Fibroblast of the aortic adventitia (primary cell): ENCODE measurements around the gene KCNE1. TPM values are rescaled to one million over a fixed set of nuclear protein-coding genes. Genes with fewer than 3 reads are reported as not detected.

ENCODE experiments used
- DNase-seq: peaks from one replicate; pipeline ENCODE4 v3.0.0-alpha.2; 2010; ENCODE audit warnings: low read depth
- H3K4me3 ChIP-seq: 2 replicates; pipeline ENCODE4 v1.5.1; 2011; ENCODE audit warnings: low read depth, mild to moderate bottlenecking, control low read depth, low read length, moderate library complexity
- total RNA-seq: library from RNA; depleted of rRNA; stranded (reverse); fragments of >200 nt; gene quantifications from 2 replicates; pipeline ENCODE4 v1.2.3, GENCODE V29; 2012; ENCODE audit warnings: low replicate concordance
- TF ChIP-seq, protein P1 (sequence below): IDR thresholded peaks from 2 replicates; pipeline ENCODE4 v1.5.1; 2011; ENCODE audit warnings: mild to moderate bottlenecking, low read length, control low read depth, inconsistent platforms; ENCODE audit not compliant: insufficient read depth

Gene KCNE1
- total RNA-seq, 1 donor = 0.09 TPM

DNA sequence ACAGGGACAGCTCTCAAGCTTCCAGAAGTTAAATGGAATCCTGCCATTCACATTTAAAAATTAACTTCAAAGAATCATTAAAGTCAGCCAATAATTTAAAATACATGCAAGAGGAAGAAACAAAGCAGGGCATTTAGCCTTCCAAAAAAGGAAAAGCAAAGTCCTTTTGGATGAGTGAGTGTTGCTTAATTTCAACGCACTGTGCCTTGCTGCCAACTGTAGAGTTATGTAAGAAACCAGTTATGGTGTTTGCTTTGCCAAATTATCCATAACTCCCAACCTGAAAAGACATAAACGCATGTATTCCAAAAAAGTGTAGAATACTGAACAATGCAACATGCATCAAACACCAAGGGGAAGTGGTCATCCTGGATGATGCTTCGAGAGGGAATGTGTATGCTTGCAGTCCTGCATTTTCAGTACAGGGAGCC, 16.1 kb upstream of the KCNE1 start:
- TF ChIP-seq, protein P1, sequence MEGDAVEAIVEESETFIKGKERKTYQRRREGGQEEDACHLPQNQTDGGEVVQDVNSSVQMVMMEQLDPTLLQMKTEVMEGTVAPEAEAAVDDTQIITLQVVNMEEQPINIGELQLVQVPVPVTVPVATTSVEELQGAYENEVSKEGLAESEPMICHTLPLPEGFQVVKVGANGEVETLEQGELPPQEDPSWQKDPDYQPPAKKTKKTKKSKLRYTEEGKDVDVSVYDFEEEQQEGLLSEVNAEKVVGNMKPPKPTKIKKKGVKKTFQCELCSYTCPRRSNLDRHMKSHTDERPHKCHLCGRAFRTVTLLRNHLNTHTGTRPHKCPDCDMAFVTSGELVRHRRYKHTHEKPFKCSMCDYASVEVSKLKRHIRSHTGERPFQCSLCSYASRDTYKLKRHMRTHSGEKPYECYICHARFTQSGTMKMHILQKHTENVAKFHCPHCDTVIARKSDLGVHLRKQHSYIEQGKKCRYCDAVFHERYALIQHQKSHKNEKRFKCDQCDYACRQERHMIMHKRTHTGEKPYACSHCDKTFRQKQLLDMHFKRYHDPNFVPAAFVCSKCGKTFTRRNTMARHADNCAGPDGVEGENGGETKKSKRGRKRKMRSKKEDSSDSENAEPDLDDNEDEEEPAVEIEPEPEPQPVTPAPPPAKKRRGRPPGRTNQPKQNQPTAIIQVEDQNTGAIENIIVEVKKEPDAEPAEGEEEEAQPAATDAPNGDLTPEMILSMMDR = no peak
- DNase-seq = peak; percentile 75
- H3K4me3 ChIP-seq = no peak overlapping the region

GRCh38 chr21:34526618-34527290, 14.7 kb upstream of the KCNE1 start:
- peak; percentile 100 for DNase-seq
- H3K4me3 ChIP-seq = peak overlapping the region; percentile 58
- TF ChIP-seq, protein P1 = no peak

GRCh38 chr21:34526241-34526617, 14.2 kb upstream of the KCNE1 start:
- DNase-seq = no peak
- TF ChIP-seq, protein P1 = no peak
- peak overlapping the region; percentile 58 for H3K4me3 ChIP-seq

- H3K4me3 ChIP-seq = peak overlapping the region; percentile 58
- DNase-seq = peak; percentile 75
- TF ChIP-seq, protein P1 = no peak
Observed at GRCh38 chr21:34524646-34525601, 12.9 kb upstream of the KCNE1 start.

DNA sequence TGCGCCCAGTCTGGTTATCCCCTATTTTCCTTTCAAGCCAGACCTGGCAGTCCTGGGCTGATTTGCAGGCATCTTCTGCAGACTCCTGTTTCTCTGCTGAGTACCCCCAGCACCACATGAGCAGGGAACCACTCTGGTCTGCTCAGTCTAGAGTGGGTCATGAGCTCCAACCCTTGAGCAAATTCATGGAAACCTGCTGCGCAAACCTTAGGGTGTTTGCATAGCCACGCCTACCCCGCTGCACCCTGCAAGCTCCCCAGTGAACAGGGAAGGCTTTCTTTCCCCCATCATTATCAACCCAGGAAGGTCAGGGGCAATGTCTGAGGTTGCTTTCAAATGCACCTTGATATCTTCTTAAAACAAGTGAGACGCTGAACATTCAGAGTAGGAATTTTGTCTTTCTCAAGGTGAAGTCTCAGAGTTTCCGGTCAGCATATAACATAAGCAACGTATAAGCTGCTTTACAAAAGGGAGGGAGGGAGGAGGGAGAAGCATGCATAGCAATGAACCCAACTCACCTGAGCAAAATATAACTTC, 11.1 kb upstream of the KCNE1 start:
- TF ChIP-seq, protein P1 = no peak
- no peak for DNase-seq

GRCh38 chr21:34522284-34522683, 10.3 kb upstream of the KCNE1 start:
- no peak overlapping the region for H3K4me3 ChIP-seq
- no peak for DNase-seq
- TF ChIP-seq, protein P1 = no peak

More for the DNA sequence above, 11.1 kb upstream of the KCNE1 start:
- no peak overlapping the region for H3K4me3 ChIP-seq
